Neural cell (in vitro differentiated cells): Measurements from ENCODE around the gene GIMAP8. TPM values are rescaled to one million over a fixed set of nuclear protein-coding genes. Genes with fewer than 3 reads are reported as not detected.

Experiments used
- H2AFZ ChIP-seq: fragments of 200-600, 300-800 bp; sonication (generic), shearing (Covaris generic); 2 replicates; pipeline ENCODE4 v1.6.0; 2014; ENCODE audit warnings: low read depth, mild to moderate bottlenecking, antibody characterized with exemption, low read length, moderate library complexity
- H3F3A ChIP-seq: fragments of 200-600 bp; shearing (Covaris generic); 2 replicates; pipeline ENCODE4 v1.6.1; 2016; ENCODE audit warnings: mild to moderate bottlenecking, moderate library complexity, mixed read lengths, antibody characterized with exemption, low read length; ENCODE audit not compliant: insufficient read depth, poor library complexity, severe bottlenecking
- H3K27ac ChIP-seq: fragments of 200-600, 300-800 bp; sonication (generic), shearing (Covaris generic); 2 replicates; pipeline ENCODE4 v1.5.1; 2014; ENCODE audit warnings: mild to moderate bottlenecking, low read length, moderate library complexity
- H3K27me3 ChIP-seq: fragments of 300-800, 200-600 bp; sonication (generic), shearing (Covaris generic); 2 replicates; pipeline ENCODE4 v1.6.0; 2014; ENCODE audit warnings: mild to moderate bottlenecking, low read depth, low read length, moderate library complexity; ENCODE audit not compliant: insufficient read depth
- H3K36me3 ChIP-seq: fragments of 300-800, 200-600 bp; sonication (generic), shearing (Covaris generic); 2 replicates; pipeline ENCODE4 v1.5.1; 2014; ENCODE audit warnings: mild to moderate bottlenecking, antibody characterized with exemption, low read length, moderate library complexity; ENCODE audit not compliant: insufficient read depth
- H3K4me2 ChIP-seq: fragments of 300-800, 200-600 bp; sonication (generic), shearing (Covaris generic); 2 replicates; pipeline ENCODE4 v1.6.0; 2014; ENCODE audit warnings: mild to moderate bottlenecking, low read length
- H3K4me3 ChIP-seq: fragments of 300-800, 200-600 bp; sonication (generic), shearing (Covaris generic); 2 replicates; pipeline ENCODE4 v1.5.1; 2014; ENCODE audit warnings: mild to moderate bottlenecking, low read length, moderate library complexity
- H3K79me2 ChIP-seq: fragments of 200-600 bp; shearing (Covaris generic); replicated peaks from 2 replicates; pipeline ENCODE4 v1.6.0; 2014; ENCODE audit warnings: mild to moderate bottlenecking, low read length, moderate library complexity; ENCODE audit not compliant: insufficient read depth
- H3K9ac ChIP-seq: fragments of 300-800, 200-600 bp; sonication (generic), shearing (Covaris generic); 2 replicates; pipeline ENCODE4 v1.6.1; 2016; ENCODE audit warnings: mild to moderate bottlenecking, low read length, mixed read lengths
- H3K9me2 ChIP-seq: fragments of 200-600 bp; shearing (Covaris generic); 2 replicates; pipeline ENCODE4 v1.6.1; 2016; ENCODE audit warnings: mild to moderate bottlenecking, low read length, mixed read lengths; ENCODE audit not compliant: insufficient read depth
- H3K9me3 ChIP-seq: fragments of 200-600, 300-800 bp; sonication (generic), shearing (Covaris generic); 2 replicates; pipeline ENCODE4 v1.6.1; 2016; ENCODE audit warnings: mild to moderate bottlenecking, mixed run types, low read length, moderate library complexity, mixed read lengths
- H4K20me1 ChIP-seq: fragments of 200-600 bp; shearing (Covaris generic); 2 replicates; pipeline ENCODE4 v1.6.1; 2016; ENCODE audit warnings: mild to moderate bottlenecking, mixed run types; ENCODE audit not compliant: insufficient read depth
- EP300 ChIP-seq: fragments of 450-650 bp; conservative IDR thresholded peaks from 2 replicates; pipeline ENCODE4 v1.6.1; 2014; ENCODE audit warnings: antibody characterized with exemption, mild to moderate bottlenecking, moderate library complexity; ENCODE audit not compliant: poor library complexity, severe bottlenecking
- EZH2 ChIP-seq: fragments of 200-600, 300-800 bp; shearing (Covaris generic), sonication (generic); IDR thresholded peaks from 2 replicates; pipeline ENCODE4 v1.6.1; 2014; ENCODE audit warnings: antibody characterized with exemption, low read length, borderline replicate concordance, mild to moderate bottlenecking; ENCODE audit not compliant: insufficient read depth, poor library complexity, severe bottlenecking
- MXI1 ChIP-seq: fragments of 450-650 bp; conservative IDR thresholded peaks from 2 replicates; pipeline ENCODE4 v1.6.1; 2014; ENCODE audit warnings: antibody characterized with exemption, mild to moderate bottlenecking; ENCODE audit not compliant: poor library complexity, severe bottlenecking
- POLR2AphosphoS5 ChIP-seq: IDR thresholded peaks from 2 replicates; pipeline ENCODE4 v1.6.1; 2012
- RAD21 ChIP-seq: fragments of 450-650 bp; conservative IDR thresholded peaks from 2 replicates; pipeline ENCODE4 v1.6.1; 2014; ENCODE audit warnings: antibody characterized with exemption, mild to moderate bottlenecking, moderate library complexity
- REST ChIP-seq: IDR thresholded peaks from 2 replicates; pipeline ENCODE4 v1.6.1; 2012; ENCODE audit warnings: borderline replicate concordance
- SMC3 ChIP-seq: fragments of 450-650 bp; conservative IDR thresholded peaks from 2 replicates; pipeline ENCODE4 v1.6.1; 2014; ENCODE audit warnings: antibody characterized with exemption, mild to moderate bottlenecking, moderate library complexity; ENCODE audit not compliant: poor library complexity
- TAF1 ChIP-seq: IDR thresholded peaks from 2 replicates; pipeline ENCODE4 v1.6.1; 2012; ENCODE audit warnings: low read depth
- polyA plus RNA-seq: library from polyadenylated mRNA; depleted of rRNA; stranded (reverse); fragments of >200 nt; gene quantifications from 2 replicates; pipeline ENCODE4 v1.2.3, GENCODE V29; 2014
- TF ChIP-seq, protein P1 (sequence below): fragments of 450-650 bp; IDR thresholded peaks from 2 replicates; pipeline ENCODE4 v1.5.1; 2014; ENCODE audit warnings: antibody characterized with exemption, mild to moderate bottlenecking, moderate library complexity; ENCODE audit not compliant: poor library complexity, severe bottlenecking

Gene GIMAP8
- polyA plus RNA-seq, 1 donor from 2014 or later = not detected

DNA sequence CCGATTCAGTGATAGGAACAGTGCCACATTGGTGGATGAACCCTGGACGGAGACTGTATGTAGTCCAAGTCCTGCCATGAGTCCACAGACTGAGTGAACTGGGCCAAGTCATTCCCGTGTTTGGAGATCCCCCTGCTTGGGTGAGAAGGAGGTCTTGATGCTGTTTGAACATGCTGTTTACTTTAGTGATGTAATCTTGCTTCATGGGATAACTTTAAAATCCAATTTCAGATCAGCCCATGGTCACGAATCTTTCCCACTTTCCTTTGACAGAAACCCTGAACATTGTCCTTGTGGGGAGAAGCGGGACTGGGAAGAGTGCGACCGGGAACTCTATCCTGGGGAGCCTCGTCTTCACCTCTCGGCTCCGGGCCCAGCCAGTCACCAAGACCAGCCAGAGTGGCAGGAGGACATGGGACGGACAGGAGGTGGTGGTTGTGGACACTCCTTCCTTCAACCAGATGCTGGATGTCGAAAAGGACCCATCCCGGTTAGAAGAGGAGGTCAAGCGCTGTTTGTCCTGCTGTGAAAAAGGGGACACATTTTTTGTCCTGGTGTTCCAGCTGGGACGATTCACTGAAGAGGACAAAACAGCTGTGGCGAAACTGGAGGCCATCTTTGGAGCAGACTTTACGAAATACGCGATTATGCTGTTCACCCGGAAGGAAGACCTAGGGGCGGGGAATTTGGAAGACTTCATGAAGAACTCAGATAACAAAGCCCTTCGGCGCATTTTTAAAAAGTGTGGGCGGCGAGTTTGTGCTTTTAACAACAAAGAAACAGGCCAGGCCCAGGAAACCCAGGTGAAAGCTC lies 26.6 kb downstream of the GIMAP8 start:
- Histone ChIP-seq H3K27me3 (no peaks in the 10 kb centered on the region), H4K20me1 (no peaks in the 10 kb centered on the region), H3K9ac (no peak overlapping the region), H3F3A (no peaks in the 10 kb centered on the region), H2AFZ (no peak overlapping the region), H3K4me3 (no peak overlapping the region), H3K9me2 (no peaks in the 10 kb centered on the region), H3K79me2 (no peaks in the 10 kb centered on the region), H3K27ac (no peak overlapping the region), H3K9me3 (no peaks in the 10 kb centered on the region), H3K36me3 (no peaks in the 10 kb centered on the region), H3K4me2 (no peak overlapping the region)
- no peak for TF ChIP-seq SMC3
- TF ChIP-seq RAD21 = no peak
- TF ChIP-seq, protein P1, sequence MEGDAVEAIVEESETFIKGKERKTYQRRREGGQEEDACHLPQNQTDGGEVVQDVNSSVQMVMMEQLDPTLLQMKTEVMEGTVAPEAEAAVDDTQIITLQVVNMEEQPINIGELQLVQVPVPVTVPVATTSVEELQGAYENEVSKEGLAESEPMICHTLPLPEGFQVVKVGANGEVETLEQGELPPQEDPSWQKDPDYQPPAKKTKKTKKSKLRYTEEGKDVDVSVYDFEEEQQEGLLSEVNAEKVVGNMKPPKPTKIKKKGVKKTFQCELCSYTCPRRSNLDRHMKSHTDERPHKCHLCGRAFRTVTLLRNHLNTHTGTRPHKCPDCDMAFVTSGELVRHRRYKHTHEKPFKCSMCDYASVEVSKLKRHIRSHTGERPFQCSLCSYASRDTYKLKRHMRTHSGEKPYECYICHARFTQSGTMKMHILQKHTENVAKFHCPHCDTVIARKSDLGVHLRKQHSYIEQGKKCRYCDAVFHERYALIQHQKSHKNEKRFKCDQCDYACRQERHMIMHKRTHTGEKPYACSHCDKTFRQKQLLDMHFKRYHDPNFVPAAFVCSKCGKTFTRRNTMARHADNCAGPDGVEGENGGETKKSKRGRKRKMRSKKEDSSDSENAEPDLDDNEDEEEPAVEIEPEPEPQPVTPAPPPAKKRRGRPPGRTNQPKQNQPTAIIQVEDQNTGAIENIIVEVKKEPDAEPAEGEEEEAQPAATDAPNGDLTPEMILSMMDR = no peak
- no peak for TF ChIP-seq EP300
- no peak for TF ChIP-seq POLR2AphosphoS5
- TF ChIP-seq MXI1 = no peak
- TF ChIP-seq REST = no peak
- no peak for TF ChIP-seq EZH2

DNA sequence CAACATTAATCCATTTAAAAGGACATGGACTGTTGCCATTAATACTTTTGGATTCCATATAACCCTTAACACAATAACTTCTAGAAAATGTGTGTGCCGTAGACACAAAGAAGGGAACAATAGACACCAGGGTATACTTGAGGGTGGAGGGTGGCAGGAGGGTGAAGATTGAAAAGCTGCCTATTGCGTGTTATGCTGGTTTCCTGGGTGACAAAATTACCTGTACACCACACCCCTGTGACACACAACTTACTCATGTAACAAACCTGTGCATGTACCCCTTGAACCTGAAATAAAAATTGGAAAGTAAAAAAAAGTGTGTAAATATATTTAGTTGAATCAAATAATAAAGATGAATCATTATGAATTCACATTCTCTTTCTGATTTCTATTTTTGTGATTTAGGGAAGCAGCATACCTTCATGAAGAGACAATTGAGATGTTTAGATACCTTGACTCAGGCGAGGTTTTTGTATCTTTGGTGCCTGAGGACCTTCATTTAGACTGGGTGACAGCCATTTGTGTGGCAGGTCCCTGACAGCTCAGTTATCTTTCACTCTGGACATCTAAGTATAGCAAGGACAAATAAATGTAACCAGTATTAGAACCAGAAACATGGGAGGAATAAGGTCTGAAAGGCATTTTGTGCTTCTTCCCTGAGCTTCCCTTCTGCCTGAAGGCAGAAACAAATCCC lies 28.7 kb downstream of the GIMAP8 start:
- Histone ChIP-seq H3K9me2 (no peaks in the 10 kb centered on the region), H3K9me3 (no peaks in the 10 kb centered on the region), H3K9ac (no peak overlapping the region), H3F3A (no peaks in the 10 kb centered on the region), H2AFZ (no peak overlapping the region), H3K36me3 (no peaks in the 10 kb centered on the region), H4K20me1 (no peaks in the 10 kb centered on the region), H3K27ac (no peak overlapping the region), H3K79me2 (no peaks in the 10 kb centered on the region), H3K4me3 (no peak overlapping the region), H3K4me2 (no peak overlapping the region), H3K27me3 (no peaks in the 10 kb centered on the region)
- no peak for TF ChIP-seq EP300
- TF ChIP-seq TAF1 = no peak
- no peak for TF ChIP-seq REST
